ENCODE measurements around the gene SELENOP. TPM values are rescaled to one million over a fixed set of nuclear protein-coding genes. Genes with fewer than 3 reads are reported as not detected.
"Not testable (repeated sequence)": the region's sequence is repeated elsewhere in the genome, so short reads cannot be mapped to it uniquely, and the experiment has no call there.

The SELENOP gene
- total RNA-seq, 1 experiment from 2014 or later = not detected

DNA sequence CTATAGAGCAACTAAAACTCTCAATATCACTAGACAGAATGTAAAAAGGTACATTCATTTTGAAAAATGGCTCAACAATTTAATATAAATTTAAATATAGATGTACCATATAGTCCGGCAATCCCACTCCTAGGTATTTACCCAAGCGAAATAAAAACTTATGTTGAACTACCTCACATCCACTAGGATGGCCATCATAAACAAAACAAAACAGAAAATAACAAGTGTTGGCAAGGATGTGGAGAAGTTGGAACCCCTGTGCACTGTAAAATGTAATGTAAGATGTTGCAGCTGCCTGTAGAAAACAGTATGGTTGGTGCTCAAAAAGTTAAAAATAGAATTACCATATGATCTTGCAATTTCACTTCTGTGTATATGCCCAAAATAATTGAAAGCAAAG lies 36.9 kb upstream of the SELENOP start:
- peak; percentile 11 for DNase-seq
- H3K27me3 ChIP-seq (ENCODE audit: low read length) = no peaks in the 10 kb centered on the region
- H3K9ac ChIP-seq (ENCODE audit: low read length) = no peak overlapping the region
- H3K9me3 ChIP-seq (ENCODE audit: low read length) = no peaks in the 10 kb centered on the region
- no peak overlapping the region for H3K4me2 ChIP-seq (ENCODE audit: low read depth, low read length, poor library complexity, severe bottlenecking)
- H3K27ac ChIP-seq (ENCODE audit: low read length) = no peak overlapping the region
- no peaks in the 10 kb centered on the region for H3K36me3 ChIP-seq (ENCODE audit: insufficient read depth, low read length)
- H3K4me3 ChIP-seq (ENCODE audit: low read length) = no peak overlapping the region
- H2AFZ ChIP-seq (ENCODE audit: low read length) = no peak overlapping the region
- no peaks in the 10 kb centered on the region for H3K79me2 ChIP-seq (ENCODE audit: low read length)
- H3K4me1 ChIP-seq (ENCODE audit: low read length) = no peaks in the 10 kb centered on the region
- no peaks in the 10 kb centered on the region for H4K20me1 ChIP-seq (ENCODE audit: insufficient read depth, low read depth, low read length)
- H3K9me2 ChIP-seq (replicated peaks; ENCODE audit: insufficient read depth, low read length) = no peaks in the 10 kb centered on the region

DNA sequence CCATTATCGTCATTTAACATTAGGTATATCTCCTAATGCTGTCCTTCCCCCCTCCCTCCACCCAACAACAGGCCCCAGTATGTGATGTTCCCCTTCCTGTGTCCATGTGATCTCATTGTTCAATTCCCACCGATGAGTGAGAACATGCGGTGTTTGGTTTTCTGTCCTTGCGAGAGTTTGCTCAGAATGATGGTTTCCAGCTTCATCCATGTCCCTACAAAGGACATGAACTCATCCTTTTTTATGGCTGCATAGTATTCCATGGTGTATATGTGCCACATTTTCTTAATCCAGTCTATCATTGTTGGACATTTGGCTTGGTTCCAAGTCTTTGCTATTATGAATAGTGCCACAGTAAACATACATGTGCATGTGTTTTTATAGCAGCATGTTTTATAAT lies 32.7 kb upstream of the SELENOP start:
- H4K20me1 ChIP-seq (ENCODE audit: insufficient read depth, low read depth, low read length); H3K27ac ChIP-seq (ENCODE audit: low read length); DNase-seq; H3K36me3 ChIP-seq (ENCODE audit: insufficient read depth, low read length); H3K9me2 ChIP-seq (replicated peaks; ENCODE audit: insufficient read depth, low read length); H3K9me3 ChIP-seq (ENCODE audit: low read length); H3K4me3 ChIP-seq (ENCODE audit: low read length); H3K4me2 ChIP-seq (ENCODE audit: low read depth, low read length, poor library complexity, severe bottlenecking); H3K27me3 ChIP-seq (ENCODE audit: low read length); H3K4me1 ChIP-seq (ENCODE audit: low read length); H3K79me2 ChIP-seq (ENCODE audit: low read length); H2AFZ ChIP-seq (ENCODE audit: low read length); H3K9ac ChIP-seq (ENCODE audit: low read length): not testable (repeated sequence)

DNA sequence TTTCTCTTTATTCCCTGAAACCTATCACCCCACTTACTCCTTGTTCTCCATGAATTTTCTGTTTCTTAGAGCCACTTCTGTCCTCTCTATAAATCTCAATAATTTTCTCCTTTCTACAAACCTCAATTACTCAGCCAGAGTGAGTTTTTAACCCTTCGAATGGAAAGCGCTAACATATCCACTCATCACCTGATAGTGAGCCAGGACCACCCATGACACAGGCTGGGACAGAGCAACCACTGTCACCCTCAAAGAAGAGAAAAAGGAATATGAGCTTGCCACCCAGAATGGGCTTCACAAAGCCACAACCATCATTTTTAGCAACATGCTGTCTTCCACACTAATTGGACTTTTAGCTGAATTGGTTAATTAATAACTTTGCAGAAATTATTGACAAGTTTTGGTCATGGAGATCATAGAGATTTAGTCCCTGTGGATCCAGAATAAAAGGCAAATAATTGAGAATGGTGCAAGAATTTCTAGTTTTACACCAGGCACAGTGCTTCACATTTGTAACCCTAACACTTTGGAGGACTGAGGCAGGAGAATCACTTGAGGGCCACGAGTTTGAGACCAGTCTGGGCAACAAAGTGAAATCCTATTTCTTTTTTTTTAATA lies 32.1 kb upstream of the SELENOP start:
- Histone ChIP-seq H3K4me1 (ENCODE audit: low read length) (no peaks in the 10 kb centered on the region), H3K27ac (ENCODE audit: low read length) (no peak overlapping the region), H4K20me1 (ENCODE audit: insufficient read depth, low read depth, low read length) (no peaks in the 10 kb centered on the region), H2AFZ (ENCODE audit: low read length) (no peak overlapping the region), H3K9me2 (replicated peaks; ENCODE audit: insufficient read depth, low read length) (no peaks in the 10 kb centered on the region), H3K4me3 (ENCODE audit: low read length) (no peak overlapping the region), H3K36me3 (ENCODE audit: insufficient read depth, low read length) (no peaks in the 10 kb centered on the region), H3K9me3 (ENCODE audit: low read length) (no peaks in the 10 kb centered on the region), H3K27me3 (ENCODE audit: low read length) (no peaks in the 10 kb centered on the region), H3K9ac (ENCODE audit: low read length) (no peak overlapping the region), H3K4me2 (ENCODE audit: low read depth, low read length, poor library complexity, severe bottlenecking) (no peak overlapping the region), H3K79me2 (ENCODE audit: low read length) (no peaks in the 10 kb centered on the region)
- peak; percentile 22 for DNase-seq

DNA sequence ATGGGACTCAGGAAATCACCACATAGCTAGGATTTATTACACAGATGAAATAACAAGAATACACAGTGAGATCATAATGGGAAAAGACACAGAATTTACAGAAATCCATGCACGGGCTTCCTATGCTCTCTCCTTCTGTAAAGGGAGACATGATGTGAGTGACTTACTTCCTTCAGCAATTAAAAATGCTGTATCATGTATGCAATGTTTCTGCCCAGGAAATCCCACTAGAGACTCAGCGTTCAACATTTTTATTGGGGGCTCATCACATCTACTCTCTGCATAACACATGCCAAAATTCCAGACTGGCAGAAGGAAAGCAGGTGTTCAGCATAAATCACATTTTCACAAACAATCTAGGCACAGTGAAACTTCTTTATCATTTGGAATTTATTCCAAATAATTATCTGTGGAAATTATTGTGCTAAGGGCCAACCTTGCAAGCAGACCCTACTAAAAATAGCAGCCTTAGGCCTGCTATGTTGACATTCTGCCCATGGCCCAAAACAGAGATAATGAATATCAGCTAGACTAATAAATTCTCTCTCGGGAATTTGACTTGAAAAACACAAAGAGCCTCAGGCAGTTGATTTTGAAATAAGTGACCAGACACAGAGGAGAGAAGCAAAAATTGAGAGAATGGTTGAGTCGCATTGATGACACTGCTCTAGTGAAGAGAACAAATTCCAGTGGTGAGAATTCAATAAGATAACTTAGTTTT lies 31.4 kb upstream of the SELENOP start:
- Histone ChIP-seq H3K79me2 (ENCODE audit: low read length) (no peaks in the 10 kb centered on the region), H2AFZ (ENCODE audit: low read length) (no peak overlapping the region), H4K20me1 (ENCODE audit: insufficient read depth, low read depth, low read length) (no peaks in the 10 kb centered on the region), H3K36me3 (ENCODE audit: insufficient read depth, low read length) (no peaks in the 10 kb centered on the region), H3K9ac (ENCODE audit: low read length) (no peak overlapping the region), H3K4me1 (ENCODE audit: low read length) (no peaks in the 10 kb centered on the region), H3K4me2 (ENCODE audit: low read depth, low read length, poor library complexity, severe bottlenecking) (no peak overlapping the region), H3K4me3 (ENCODE audit: low read length) (no peak overlapping the region), H3K9me2 (replicated peaks; ENCODE audit: insufficient read depth, low read length) (no peaks in the 10 kb centered on the region), H3K27me3 (ENCODE audit: low read length) (no peaks in the 10 kb centered on the region), H3K27ac (ENCODE audit: low read length) (no peak overlapping the region), H3K9me3 (ENCODE audit: low read length) (no peaks in the 10 kb centered on the region)
- DNase-seq = peak; percentile 14

- H3K4me2 ChIP-seq (ENCODE audit: low read depth, low read length, poor library complexity, severe bottlenecking) = no peak overlapping the region
- no peaks in the 10 kb centered on the region for H4K20me1 ChIP-seq (ENCODE audit: insufficient read depth, low read depth, low read length)
- H3K4me1 ChIP-seq (ENCODE audit: low read length) = no peaks in the 10 kb centered on the region
- DNase-seq = peak; percentile 38
- H3K36me3 ChIP-seq (ENCODE audit: insufficient read depth, low read length) = no peaks in the 10 kb centered on the region
- H3K4me3 ChIP-seq (ENCODE audit: low read length) = no peak overlapping the region
- no peak overlapping the region for H3K9ac ChIP-seq (ENCODE audit: low read length)
- no peak overlapping the region for H3K27ac ChIP-seq (ENCODE audit: low read length)
- H3K27me3 ChIP-seq (ENCODE audit: low read length) = no peaks in the 10 kb centered on the region
- no peak overlapping the region for H2AFZ ChIP-seq (ENCODE audit: low read length)
- no peaks in the 10 kb centered on the region for H3K9me3 ChIP-seq (ENCODE audit: low read length)
- H3K79me2 ChIP-seq (ENCODE audit: low read length) = no peaks in the 10 kb centered on the region
- H3K9me2 ChIP-seq (replicated peaks; ENCODE audit: insufficient read depth, low read length) = no peaks in the 10 kb centered on the region
Observed at GRCh38 chr5:42840842-42841567, 29.3 kb upstream of the SELENOP start.

- no peaks in the 10 kb centered on the region for H4K20me1 ChIP-seq (ENCODE audit: insufficient read depth, low read depth, low read length)
- no peaks in the 10 kb centered on the region for H3K36me3 ChIP-seq (ENCODE audit: insufficient read depth, low read length)
- no peak overlapping the region for H3K4me2 ChIP-seq (ENCODE audit: low read depth, low read length, poor library complexity, severe bottlenecking)
- no peak overlapping the region for H2AFZ ChIP-seq (ENCODE audit: low read length)
- DNase-seq = no peak
- no peak overlapping the region for H3K27ac ChIP-seq (ENCODE audit: low read length)
- no peaks in the 10 kb centered on the region for H3K79me2 ChIP-seq (ENCODE audit: low read length)
- no peak overlapping the region for H3K4me3 ChIP-seq (ENCODE audit: low read length)
- H3K9me2 ChIP-seq (replicated peaks; ENCODE audit: insufficient read depth, low read length) = no peaks in the 10 kb centered on the region
- H3K9me3 ChIP-seq (ENCODE audit: low read length) = no peaks in the 10 kb centered on the region
- H3K27me3 ChIP-seq (ENCODE audit: low read length) = no peaks in the 10 kb centered on the region
- no peaks in the 10 kb centered on the region for H3K4me1 ChIP-seq (ENCODE audit: low read length)
- no peak overlapping the region for H3K9ac ChIP-seq (ENCODE audit: low read length)
Observed at GRCh38 chr5:42840269-42840668, 28.6 kb upstream of the SELENOP start.

- Histone ChIP-seq H3K9ac (ENCODE audit: low read length) (no peak overlapping the region), H3K27me3 (ENCODE audit: low read length) (no peaks in the 10 kb centered on the region), H2AFZ (ENCODE audit: low read length) (no peak overlapping the region), H3K4me1 (ENCODE audit: low read length) (no peaks in the 10 kb centered on the region), H4K20me1 (ENCODE audit: insufficient read depth, low read depth, low read length) (no peaks in the 10 kb centered on the region), H3K36me3 (ENCODE audit: insufficient read depth, low read length) (no peaks in the 10 kb centered on the region), H3K4me2 (ENCODE audit: low read depth, low read length, poor library complexity, severe bottlenecking) (no peak overlapping the region), H3K9me2 (replicated peaks; ENCODE audit: insufficient read depth, low read length) (no peaks in the 10 kb centered on the region), H3K9me3 (ENCODE audit: low read length) (no peaks in the 10 kb centered on the region), H3K27ac (ENCODE audit: low read length) (no peak overlapping the region), H3K4me3 (ENCODE audit: low read length) (no peak overlapping the region), H3K79me2 (ENCODE audit: low read length) (no peaks in the 10 kb centered on the region)
- DNase-seq = no peak
Observed at GRCh38 chr5:42839196-42839595, 27.5 kb upstream of the SELENOP start.

DNA sequence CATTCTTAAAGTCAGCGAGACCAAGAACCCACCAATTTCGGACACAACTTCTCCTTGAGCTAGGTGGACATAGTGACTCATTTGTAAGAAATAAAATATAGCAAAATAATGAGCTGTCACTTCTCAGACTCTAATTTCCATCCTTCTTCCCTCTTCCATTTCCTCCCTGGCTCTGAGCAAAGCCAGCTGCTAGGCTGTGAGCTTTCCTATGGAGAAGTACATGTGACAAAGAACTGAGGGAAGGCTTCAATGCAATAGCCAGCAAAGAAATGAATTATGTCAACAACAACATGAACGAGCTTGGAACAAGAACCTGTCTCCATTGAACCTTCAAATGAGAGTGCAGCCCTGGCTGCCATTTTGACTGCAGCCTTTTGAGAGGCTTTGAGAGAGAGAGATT lies 25.9 kb upstream of the SELENOP start:
- H3K27ac ChIP-seq (ENCODE audit: low read length) = no peak overlapping the region
- no peaks in the 10 kb centered on the region for H3K9me2 ChIP-seq (replicated peaks; ENCODE audit: insufficient read depth, low read length)
- H3K9me3 ChIP-seq (ENCODE audit: low read length) = no peaks in the 10 kb centered on the region
- no peaks in the 10 kb centered on the region for H3K27me3 ChIP-seq (ENCODE audit: low read length)
- no peak for DNase-seq
- no peaks in the 10 kb centered on the region for H3K4me1 ChIP-seq (ENCODE audit: low read length)
- no peak overlapping the region for H2AFZ ChIP-seq (ENCODE audit: low read length)
- no peaks in the 10 kb centered on the region for H3K79me2 ChIP-seq (ENCODE audit: low read length)
- H3K36me3 ChIP-seq (ENCODE audit: insufficient read depth, low read length) = no peaks in the 10 kb centered on the region
- H3K4me2 ChIP-seq (ENCODE audit: low read depth, low read length, poor library complexity, severe bottlenecking) = no peak overlapping the region
- no peak overlapping the region for H3K9ac ChIP-seq (ENCODE audit: low read length)
- no peaks in the 10 kb centered on the region for H4K20me1 ChIP-seq (ENCODE audit: insufficient read depth, low read depth, low read length)
- H3K4me3 ChIP-seq (ENCODE audit: low read length) = no peak overlapping the region
